ENCODE data around the gene RSPH1.

Gene RSPH1

GRCh38 chr21:42423685-42424084 lies 72.3 kb downstream of the RSPH1 start:
- DNase-seq = no peak

- no peak for DNase-seq
These were observed 72.8 kb downstream of the RSPH1 start for GRCh38 chr21:42423197-42423675.
